GM13977 (cell line): ENCODE measurements around the gene RNASE8.

Source experiments
- DNase-seq: peaks from one replicate; pipeline ENCODE4 v3.0.0; 2012; ENCODE audit warnings: low spot score
- in situ Hi-C: fragments of 300-500 bp; cut with MboI; formaldehyde crosslinking; loops from one replicate; pipeline ENCODE4 v1.12.0; 2022; ENCODE audit warnings: low sequenced_read_pairs, low pct_unique_long_range_greater_than_20kb, mixed read lengths, inconsistent platforms; ENCODE audit not compliant: unreplicated experiment
- TF ChIP-seq, protein P1 (sequence below): IDR thresholded peaks from 2 replicates; pipeline ENCODE4 v1.5.1; 2012; ENCODE audit warnings: mild to moderate bottlenecking, control low read depth; ENCODE audit not compliant: insufficient read depth; ENCODE audit errors: extremely low read depth, missing control alignments

The RNASE8 gene

DNA sequence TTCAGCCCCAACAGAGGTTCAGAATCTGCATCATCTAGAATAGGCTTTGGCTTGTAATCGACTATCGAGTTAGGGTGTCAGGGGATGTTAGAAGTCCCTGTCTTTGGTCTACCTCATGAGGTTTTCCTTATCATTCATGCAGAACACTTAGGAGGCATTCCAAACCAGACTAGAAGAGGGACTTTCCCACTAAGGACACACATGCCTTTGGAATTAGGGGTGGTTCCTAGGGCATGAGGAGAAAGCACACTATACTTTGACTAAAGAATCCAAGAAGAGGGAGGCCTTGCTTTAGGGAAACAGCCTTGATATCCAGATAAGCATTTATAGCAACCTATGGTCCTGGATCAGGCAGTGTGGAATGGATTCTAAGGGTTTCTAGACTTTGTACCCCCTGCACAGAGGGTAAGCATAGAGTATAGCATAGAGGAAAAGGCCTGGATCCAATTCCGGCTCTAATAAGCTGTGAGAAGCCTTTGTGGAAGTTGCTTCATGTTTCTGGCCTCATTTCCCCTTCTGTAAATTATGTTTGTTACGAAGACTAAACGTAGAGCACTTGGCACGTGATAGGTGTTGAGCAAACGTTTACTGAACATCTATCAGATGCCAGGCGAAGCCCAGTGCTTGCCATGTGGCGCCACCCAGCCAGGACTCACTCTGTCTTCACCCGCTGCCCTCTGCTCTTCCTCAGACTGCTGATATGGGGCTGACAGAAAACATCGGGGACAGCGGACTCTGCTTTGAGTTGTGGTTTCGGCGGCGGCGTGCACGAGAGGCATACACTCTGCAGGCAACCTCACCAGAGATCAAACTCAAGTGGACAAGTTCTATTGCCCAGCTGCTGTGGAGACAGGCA lies 27.6 kb downstream of the RNASE8 start:
- TF ChIP-seq, protein P1, sequence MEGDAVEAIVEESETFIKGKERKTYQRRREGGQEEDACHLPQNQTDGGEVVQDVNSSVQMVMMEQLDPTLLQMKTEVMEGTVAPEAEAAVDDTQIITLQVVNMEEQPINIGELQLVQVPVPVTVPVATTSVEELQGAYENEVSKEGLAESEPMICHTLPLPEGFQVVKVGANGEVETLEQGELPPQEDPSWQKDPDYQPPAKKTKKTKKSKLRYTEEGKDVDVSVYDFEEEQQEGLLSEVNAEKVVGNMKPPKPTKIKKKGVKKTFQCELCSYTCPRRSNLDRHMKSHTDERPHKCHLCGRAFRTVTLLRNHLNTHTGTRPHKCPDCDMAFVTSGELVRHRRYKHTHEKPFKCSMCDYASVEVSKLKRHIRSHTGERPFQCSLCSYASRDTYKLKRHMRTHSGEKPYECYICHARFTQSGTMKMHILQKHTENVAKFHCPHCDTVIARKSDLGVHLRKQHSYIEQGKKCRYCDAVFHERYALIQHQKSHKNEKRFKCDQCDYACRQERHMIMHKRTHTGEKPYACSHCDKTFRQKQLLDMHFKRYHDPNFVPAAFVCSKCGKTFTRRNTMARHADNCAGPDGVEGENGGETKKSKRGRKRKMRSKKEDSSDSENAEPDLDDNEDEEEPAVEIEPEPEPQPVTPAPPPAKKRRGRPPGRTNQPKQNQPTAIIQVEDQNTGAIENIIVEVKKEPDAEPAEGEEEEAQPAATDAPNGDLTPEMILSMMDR, result no peak
- in situ Hi-C loops, result no loop called here

GRCh38 chr14:21086908-21087293 lies 29.3 kb downstream of the RNASE8 start:
- TF ChIP-seq, protein P1, result no peak
- in situ Hi-C loops, result no loop called here
- no peak for DNase-seq

More for the DNA sequence above, 27.6 kb downstream of the RNASE8 start:
- DNase-seq, result no peak

DNA sequence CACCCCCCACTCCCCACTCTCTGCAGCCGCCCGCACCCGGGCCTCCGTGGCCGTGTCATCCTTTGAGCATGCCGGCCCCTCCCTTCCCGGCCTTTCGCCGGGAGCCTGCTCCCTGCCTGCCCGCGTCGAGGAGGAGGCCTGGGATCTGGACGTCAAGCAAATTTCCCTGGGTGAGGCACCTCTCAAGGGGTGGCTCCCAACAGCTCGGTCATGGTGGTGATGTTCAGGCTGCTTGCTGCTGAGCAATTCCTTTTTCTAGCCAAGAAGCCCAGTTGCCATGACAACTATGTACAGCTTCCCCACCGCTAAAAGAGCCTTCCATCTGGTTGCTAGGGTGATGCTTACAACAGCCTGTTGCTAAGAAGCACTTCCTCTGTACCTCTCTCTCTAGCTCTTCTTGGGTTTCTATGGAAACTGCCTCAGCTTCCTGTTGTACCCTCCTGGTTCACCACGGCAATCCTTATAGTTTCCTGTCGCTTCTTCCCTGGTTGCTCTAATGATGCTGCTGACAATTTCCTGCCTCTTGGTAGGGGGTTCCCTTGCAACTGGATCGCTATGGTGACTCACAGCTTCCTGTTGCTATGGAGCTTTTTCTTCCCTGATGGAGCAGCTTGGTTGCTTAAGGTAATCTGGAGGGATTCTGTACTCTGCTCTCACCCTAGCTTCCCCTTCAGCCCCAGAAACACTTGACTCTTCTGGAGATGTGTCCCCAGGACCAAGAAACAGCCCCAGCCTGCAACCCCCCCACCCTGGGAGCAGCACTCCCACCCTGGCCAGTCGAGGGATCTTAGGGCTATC lies 29.9 kb downstream of the RNASE8 start:
- DNase-seq, result no peak

GRCh38 chr14:21088687-21089086 lies 31.1 kb downstream of the RNASE8 start:
- in situ Hi-C loops, result no loop called here
- TF ChIP-seq, protein P1, result no peak

More for the DNA sequence above, 29.9 kb downstream of the RNASE8 start:
- TF ChIP-seq, protein P1, result no peak
- in situ Hi-C loops, result no loop called here

DNA sequence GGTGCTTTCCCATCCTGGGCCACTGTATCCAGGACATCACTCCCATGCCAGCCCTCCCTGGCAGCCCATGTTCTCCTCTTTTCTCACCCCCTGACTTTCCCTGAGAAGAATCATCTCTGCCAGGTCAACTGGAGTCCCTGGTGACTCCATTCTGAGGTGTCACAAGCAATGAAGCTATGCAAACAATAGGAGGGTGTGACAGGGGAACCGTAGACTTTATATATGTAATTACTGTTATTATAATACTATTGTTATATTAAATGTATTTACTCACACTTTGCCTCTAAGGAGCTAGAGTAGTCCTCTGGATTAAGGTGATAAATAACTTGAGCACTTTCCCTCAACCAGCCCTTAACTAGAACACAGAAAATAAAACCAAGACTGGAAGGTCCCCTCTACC lies 31.6 kb downstream of the RNASE8 start:
- TF ChIP-seq, protein P1, result no peak
- in situ Hi-C loops, result no loop called here
- no peak for DNase-seq

More at GRCh38 chr14:21088687-21089086, 31.1 kb downstream of the RNASE8 start:
- DNase-seq, result no peak

DNA sequence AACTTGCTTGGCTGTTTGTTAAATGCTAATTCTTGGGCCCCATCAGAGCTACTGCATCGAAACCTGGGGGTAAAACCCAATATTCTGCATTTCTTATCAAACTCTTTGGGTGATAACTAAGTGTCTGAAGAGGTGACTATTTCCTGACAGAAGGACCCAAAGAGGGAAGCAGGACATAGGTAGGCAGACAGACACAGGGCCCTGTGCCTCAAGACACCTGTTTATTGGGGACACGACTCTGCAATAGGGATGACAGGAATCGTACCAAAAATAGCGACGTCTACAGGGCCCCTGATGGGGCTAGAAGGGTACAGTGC lies 32.2 kb downstream of the RNASE8 start:
- TF ChIP-seq, protein P1, result no peak
- no peak for DNase-seq
- in situ Hi-C loops, result no loop called here
